Heart right ventricle (tissue), 16 donors: ENCODE data around the gene SALL2. TPM values are rescaled to one million over a fixed set of nuclear protein-coding genes. Genes with fewer than 3 reads are reported as not detected.
A peak's percentile ranks its signal among the peaks of the same experiment; 100 is the strongest.

ENCODE experiments used
- ATAC-seq, 8 donors: fragments of 200-7000 bp; cut with Tn5 transposase; one replicate each; pipeline ENCODE4 v1.9.1; 2020; ENCODE audit warnings: mild to moderate bottlenecking in 8 of 8, moderate library complexity in 8 of 8, moderate number of reproducible peaks in 1 of 8
- DNase-seq, 2 donors: peaks; one replicate each; pipeline ENCODE4 v3.0.0-alpha.2; 2020
- H3K27ac ChIP-seq, 10 donors: fragments of 200-600 bp; sonication (generic) in 2 of 10; one replicate each; pipeline versions ENCODE4 v1.5.0 to v1.8.0; 2020 to 2022; ENCODE audit warnings: mild to moderate bottlenecking in 3 of 10
- H3K27me3 ChIP-seq, 7 donors: fragments of 200-600 bp; one replicate each; pipeline ENCODE4 v1.8.0; 2021 to 2022; ENCODE audit warnings: mild to moderate bottlenecking in 2 of 7
- H3K36me3 ChIP-seq, 9 donors: fragments of 200-600 bp; sonication (generic) in 1 of 9; one replicate each; pipeline versions ENCODE4 v1.5.0 to v1.8.0; 2020 to 2022; ENCODE audit warnings: mild to moderate bottlenecking in 2 of 9
- H3K4me1 ChIP-seq, 9 donors: fragments of 200-600 bp; sonication (generic) in 1 of 9; one replicate each; pipeline versions ENCODE4 v1.5.0 to v1.8.0; 2020 to 2022; ENCODE audit warnings: mild to moderate bottlenecking in 4 of 9
- H3K4me3 ChIP-seq, 10 donors: fragments of 200-600 bp; sonication (generic) in 2 of 10; one replicate each; pipeline versions ENCODE4 v1.5.0 to v1.8.0; 2020 to 2022; ENCODE audit warnings: mild to moderate bottlenecking in 7 of 10, moderate library complexity in 2 of 10
- H3K9me3 ChIP-seq, 11 donors: fragments of 200-600 bp in 10 of 11; sonication (generic) in 2 of 11; one replicate each; pipeline versions ENCODE4 v1.5.0 to v1.8.0; 2013 to 2022; ENCODE audit warnings: mild to moderate bottlenecking in 2 of 11, control low read depth in 1 of 11, moderate library complexity in 1 of 11
- CTCF ChIP-seq, 9 donors: fragments of 200-600 bp; sonication (generic) in 2 of 9; IDR thresholded peaks; one replicate each; pipeline versions ENCODE4 v1.5.0 to v1.8.0; 2021 to 2022; ENCODE audit warnings: antibody characterized with exemption in 9 of 9, mild to moderate bottlenecking in 5 of 9, moderate library complexity in 1 of 9
- WGBS, 2 donors: extraction: QIAGEN DNeasy Blood & Tissue Kit; methylation state at CpG; one replicate each; pipeline ENCODE4 v1.1.7; 2013; ENCODE audit warnings: inconsistent platforms in 1 of 2; 5-methylcytosine and 5-hydroxymethylcytosine counted together
- intact Hi-C, 10 donors: fragments of 100-400 bp; cut with DNase I; formaldehyde crosslinking; loops; one replicate each; pipeline versions ENCODE4 v1.11.1 to v1.14.2; 2022
- long read RNA-seq, 3 donors: library from polyadenylated mRNA; unstranded; transcript quantifications; one replicate each; pipeline ENCODE4 v2.0.0, GENCODE V29; 2020 to 2021
- polyA plus RNA-seq, 2 donors: library from polyadenylated mRNA; stranded (reverse); fragments of 200-250 nt; gene quantifications; one replicate each; pipeline ENCODE4 v1.2.3, GENCODE V29; 2013
- total RNA-seq, 10 donors: library from RNA; stranded (reverse); fragmentation: NEBNext Ultra II Directional in 3 of 10; extraction: Animal tissue kit (Norgen Biotek cat#: 25700) in 3 of 10; gene quantifications; one replicate each; pipeline versions ENCODE4 v1.2.1 to v1.2.4, GENCODE V29; 2021 to 2023
- donor health status: Arrhythmogenic right ventricular cardiomyopathy.
- donor health status: ischemic (EF 13 %, LVEDD 7.1; RV severe dilation, severe dysfunction).
- donor health status: healthy with polysubstance abuse.
- donor health status: DM: no; HTN: yes; CAD: no.
- donor health status: DM: no; HTN: no; CAD: no.
- donor health status: ischemic (EF 25% LVEDD 6.9; RV normal size, moderate dysfunction).
- donor health status: ischemic (EF 25% LVEDD 5.7; RV mildly dilated, moderate dysfunction).
- donor health status: healthy.
- donor health status: DM: yes; HTN: yes; CAD: no.
- donor health status: Ischemic cardiomyopathy.
- donor health status: ischemic (EF 35%, LVEDD 5.7; RV mildly dilated, moderate dysfunction).
- donor health status: nonischemic (EF 11% LVEDD 7.7; RV severe dilation, severe dysfunction).
- donor health status: DM: yes; HTN: yes; CAD: no.
- donor health status: PGD.
- donor health status: ischemic (EF 29% LVEDD 5.4; RV normal size, mild dysfunction).
- donor health status: nonischemic (EF 23%, LVEDD 6.1; RV moderate dilation, normal function).

The SALL2 gene
- total RNA-seq (1 to 10 TPM; 2.5 to 6.6 (median 4.3) TPM), polyA plus RNA-seq (1 to 10 TPM; 1.1 to 1.3 TPM)
- long read RNA-seq, donor 1, partial matches to known transcripts = 0 of 2 reads
- long read RNA-seq, donor 1, other reads (novel, unspliced or antisense) = 2 of 2 reads
- long read RNA-seq, donor 2, partial matches to known transcripts = 0 of 4 reads
- long read RNA-seq, donor 2, other reads (novel, unspliced or antisense) = 4 of 4 reads
- long read RNA-seq, donor 3, partial matches to known transcripts = 0 of 4 reads
- long read RNA-seq, donor 3, other reads (novel, unspliced or antisense) = 4 of 4 reads

GRCh38 chr14:21525962-21526671 lies at the start of gene SALL2:
TSS of gene SALL2 (minus strand) at chr14:21526346. CDS start at chr14:21526127, 219 bp downstream.
- Histone ChIP-seq H3K9me3 (no peaks in the 10 kb centered on the region), H3K4me1 (peaks cover 0 to 16% (median 6%) of the 10 kb centered on the region in 9 donors), H3K4me3 (peak within 1 kb of the TSS; percentile 47 to 77 (median 69)), H3K27me3 (peaks cover 0 to 8% (median 0%) of the 10 kb centered on the region in 7 donors), H3K36me3 (no peaks in the 10 kb centered on the region), H3K27ac (peak within 1 kb of the TSS in 4 of 10 donors; percentile 39 to 65 (median 54))
- no peak for TF ChIP-seq CTCF (IDR thresholded peaks at IDR 0.05)
- intact Hi-C loops = no loop called here
- DNase-seq (peak; percentile 76 to 81), ATAC-seq (peak; percentile 86 to 96 (median 92))
- WGBS, 2 donors = 0 to 1% methylated on average over 40 to 43 of the region's 43 CpGs

- no peak for DNase-seq
- H3K27ac ChIP-seq = no peak overlapping the region
- H3K36me3 ChIP-seq = no peaks in the 10 kb centered on the region
These were observed 49.5 kb upstream of the SALL2 start for GRCh38 chr14:21575661-21576060.

GRCh38 chr14:21572604-21573003 lies 46.5 kb upstream of the SALL2 start:
- H3K4me1 ChIP-seq = no peaks in the 10 kb centered on the region
- DNase-seq (no peak), ATAC-seq (no peak)
- no peak overlapping the region for H3K4me3 ChIP-seq
- peaks cover 0 to 15% (median 3%) of the 10 kb centered on the region in 7 donors for H3K27me3 ChIP-seq
- H3K27ac ChIP-seq = no peak overlapping the region
- H3K36me3 ChIP-seq = no peaks in the 10 kb centered on the region
- TF ChIP-seq CTCF (IDR thresholded peaks at IDR 0.05) = no peak
- peaks cover 0 to 12% (median 7%) of the 10 kb centered on the region in 11 donors for H3K9me3 ChIP-seq
- intact Hi-C loops = no loop called here

More at GRCh38 chr14:21575661-21576060, 49.5 kb upstream of the SALL2 start:
- H3K4me3 ChIP-seq = no peak overlapping the region
- ATAC-seq = no peak
- 82 to 87% methylated on average over 6 of the region's 6 CpGs for WGBS, 2 donors
- H3K4me1 ChIP-seq = no peaks in the 10 kb centered on the region
- TF ChIP-seq CTCF (IDR thresholded peaks at IDR 0.05) = no peak
- H3K27me3 ChIP-seq = peaks cover 0 to 17% (median 2%) of the 10 kb centered on the region in 7 donors
- intact Hi-C loops = no loop called here
- H3K9me3 ChIP-seq = peaks cover 0 to 12% (median 7%) of the 10 kb centered on the region in 11 donors

GRCh38 chr14:21558703-21559170 lies 32.6 kb upstream of the SALL2 start:
- DNase-seq (no peak), ATAC-seq (peak in 1 of 8 donors; percentile 15)
- Histone ChIP-seq H3K4me3 (no peak overlapping the region), H3K27me3 (no peaks in the 10 kb centered on the region), H3K9me3 (no peaks in the 10 kb centered on the region), H3K36me3 (no peaks in the 10 kb centered on the region), H3K27ac (no peak overlapping the region), H3K4me1 (peaks cover 0 to 11% (median 4%) of the 10 kb centered on the region in 9 donors)
- WGBS, 2 donors = 80 to 82% methylated on average over 8 of the region's 8 CpGs
- no peak for TF ChIP-seq CTCF (IDR thresholded peaks at IDR 0.05)
- intact Hi-C loops = loop anchor here in 9 of 10 donors (5.0 to 10.0 kb wide), 7 partner anchors 46 to 104 kb away; partner anchors contain the start of genes CHD8 (in 5 of the 9) and METTL3 (in 1 of the 9)
